HG03045 (cell line): ENCODE results near the gene MRPL17.

Source experiments
- ATAC-seq: cut with Tn5 transposase; IDR thresholded peaks from one replicate; pipeline ENCODE4 v1.9.1; 2021; ENCODE audit warnings: mild to moderate bottlenecking, moderate library complexity; ENCODE audit not compliant: unreplicated experiment

MRPL17 gene

GRCh38 chr11:6634534-6634933, 48.6 kb downstream of the MRPL17 start:
- ATAC-seq = no peak

- ATAC-seq = no peak
Measured at GRCh38 chr11:6633422-6634408, 49.4 kb downstream of the MRPL17 start.

- no peak for ATAC-seq
Measured at GRCh38 chr11:6632116-6633073, 50.7 kb downstream of the MRPL17 start.

GRCh38 chr11:6631361-6631890, 51.7 kb downstream of the MRPL17 start:
- ATAC-seq = no peak

GRCh38 chr11:6630632-6631291, 52.4 kb downstream of the MRPL17 start:
- no peak for ATAC-seq
